ENCODE data around the gene GSS.
"Not testable (repeated sequence)": the region's sequence is repeated elsewhere in the genome, so short reads cannot be mapped to it uniquely, and the experiment has no call there.

Gene GSS

GRCh38 chr20:34904202-34904621, 51.4 kb downstream of the GSS start:
- H3K27ac Mint-ChIP-seq, result peak overlapping the region; percentile 0
- H3K9me3 Mint-ChIP-seq, result no peaks in the 10 kb centered on the region
- no peak overlapping the region for H3K4me3 Mint-ChIP-seq
- H3K36me3 Mint-ChIP-seq (ENCODE audit: low read depth), result peaks cover 23% of the 10 kb centered on the region
- no peaks in the 10 kb centered on the region for H3K27me3 Mint-ChIP-seq (ENCODE audit: low read depth)
- no peak for DNase-seq (ENCODE audit: low spot score)
- peaks cover 10% of the 10 kb centered on the region for H3K4me1 Mint-ChIP-seq (ENCODE audit: low read depth)

DNA sequence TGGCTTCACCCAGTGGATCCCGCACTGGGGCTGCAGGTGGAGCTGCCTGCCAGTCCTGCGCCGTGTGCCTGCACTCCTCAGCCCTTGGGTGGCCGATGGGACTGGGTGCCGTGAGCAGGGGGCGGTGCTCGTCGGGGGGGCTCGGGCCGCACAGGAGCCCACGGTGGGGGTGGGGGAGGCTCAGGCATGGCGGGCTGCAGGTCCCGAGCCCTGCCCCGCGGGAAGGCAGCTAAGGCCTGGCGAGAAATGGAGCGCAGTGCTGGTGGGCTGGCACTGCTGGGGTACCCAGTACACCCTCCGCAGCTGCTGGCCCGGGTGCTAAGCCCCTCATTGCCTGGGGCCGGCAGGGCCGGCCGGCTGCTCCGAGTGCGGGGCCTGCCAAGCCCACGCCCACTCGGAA, 56.9 kb downstream of the GSS start:
- not testable (repeated sequence) for DNase-seq (ENCODE audit: low spot score); H3K9me3 Mint-ChIP-seq; H3K27me3 Mint-ChIP-seq (ENCODE audit: low read depth); H3K4me3 Mint-ChIP-seq; H3K27ac Mint-ChIP-seq
- H3K4me1 Mint-ChIP-seq (ENCODE audit: low read depth), result peaks cover 11% of the 10 kb centered on the region
- peaks cover 30% of the 10 kb centered on the region for H3K36me3 Mint-ChIP-seq (ENCODE audit: low read depth)

DNA sequence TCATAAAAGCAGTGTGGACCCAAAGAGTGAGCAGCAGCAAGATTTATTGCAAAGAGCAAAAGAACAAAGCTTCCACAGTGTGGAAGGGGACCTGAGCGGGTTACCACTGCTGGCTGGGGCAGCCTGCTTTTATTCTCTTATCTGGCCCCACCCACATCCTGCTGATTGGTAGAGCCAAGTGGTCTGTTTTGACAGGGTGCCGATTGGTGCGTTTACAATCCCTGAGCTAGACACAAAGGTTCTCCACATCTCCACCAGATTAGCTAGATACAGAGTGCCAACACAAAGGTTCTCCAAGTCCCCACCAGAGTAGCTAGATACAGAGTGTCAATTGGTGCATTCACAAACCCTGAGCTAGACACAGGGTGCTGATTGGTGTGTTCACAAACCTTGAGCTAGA, 57.5 kb downstream of the GSS start:
- Mint-ChIP-seq H3K36me3 (ENCODE audit: low read depth) (peaks cover 30% of the 10 kb centered on the region), H3K4me1 (ENCODE audit: low read depth) (peaks cover 10% of the 10 kb centered on the region)
- H3K27me3 Mint-ChIP-seq (ENCODE audit: low read depth); DNase-seq (ENCODE audit: low spot score); H3K9me3 Mint-ChIP-seq; H3K4me3 Mint-ChIP-seq; H3K27ac Mint-ChIP-seq: not testable (repeated sequence)

- no peak for DNase-seq (ENCODE audit: low spot score)
- no peak overlapping the region for H3K27ac Mint-ChIP-seq
- no peak overlapping the region for H3K4me3 Mint-ChIP-seq
- H3K27me3 Mint-ChIP-seq (ENCODE audit: low read depth), result no peaks in the 10 kb centered on the region
- H3K9me3 Mint-ChIP-seq, result no peaks in the 10 kb centered on the region
- H3K36me3 Mint-ChIP-seq (ENCODE audit: low read depth), result peaks cover 34% of the 10 kb centered on the region
- peaks cover 26% of the 10 kb centered on the region for H3K4me1 Mint-ChIP-seq (ENCODE audit: low read depth)
Observed at GRCh38 chr20:34896086-34896621, 59.5 kb downstream of the GSS start.

GRCh38 chr20:34895465-34895864, 60.1 kb downstream of the GSS start:
- no peak overlapping the region for H3K4me3 Mint-ChIP-seq
- no peak for DNase-seq (ENCODE audit: low spot score)
- H3K4me1 Mint-ChIP-seq (ENCODE audit: low read depth), result peaks cover 31% of the 10 kb centered on the region
- no peak overlapping the region for H3K27ac Mint-ChIP-seq
- no peaks in the 10 kb centered on the region for H3K9me3 Mint-ChIP-seq
- H3K27me3 Mint-ChIP-seq (ENCODE audit: low read depth), result no peaks in the 10 kb centered on the region
- H3K36me3 Mint-ChIP-seq (ENCODE audit: low read depth), result peaks cover 28% of the 10 kb centered on the region

DNA sequence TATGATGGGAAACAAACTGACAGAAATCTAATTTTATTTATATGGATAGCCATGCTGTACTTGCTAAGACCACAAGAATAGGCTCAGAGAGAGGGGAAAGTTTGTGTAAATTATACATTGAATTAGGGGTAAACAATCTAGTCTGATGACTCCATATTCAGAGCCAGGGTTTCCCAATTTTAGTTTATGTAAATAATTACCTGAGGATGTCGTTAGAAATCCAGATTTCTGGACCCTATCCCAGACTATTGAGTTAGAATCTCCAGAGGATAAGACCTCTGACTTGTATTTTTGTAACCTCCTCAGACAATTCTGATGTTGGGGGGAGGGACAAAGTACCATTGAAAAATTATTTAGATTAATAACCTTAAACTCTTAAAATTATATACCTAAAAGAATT, 60.9 kb downstream of the GSS start:
- no peaks in the 10 kb centered on the region for H3K27me3 Mint-ChIP-seq (ENCODE audit: low read depth)
- peaks cover 24% of the 10 kb centered on the region for H3K36me3 Mint-ChIP-seq (ENCODE audit: low read depth)
- H3K4me1 Mint-ChIP-seq (ENCODE audit: low read depth), result peaks cover 37% of the 10 kb centered on the region
- no peak for DNase-seq (ENCODE audit: low spot score)
- no peak overlapping the region for H3K27ac Mint-ChIP-seq
- H3K9me3 Mint-ChIP-seq, result no peaks in the 10 kb centered on the region
- no peak overlapping the region for H3K4me3 Mint-ChIP-seq

DNA sequence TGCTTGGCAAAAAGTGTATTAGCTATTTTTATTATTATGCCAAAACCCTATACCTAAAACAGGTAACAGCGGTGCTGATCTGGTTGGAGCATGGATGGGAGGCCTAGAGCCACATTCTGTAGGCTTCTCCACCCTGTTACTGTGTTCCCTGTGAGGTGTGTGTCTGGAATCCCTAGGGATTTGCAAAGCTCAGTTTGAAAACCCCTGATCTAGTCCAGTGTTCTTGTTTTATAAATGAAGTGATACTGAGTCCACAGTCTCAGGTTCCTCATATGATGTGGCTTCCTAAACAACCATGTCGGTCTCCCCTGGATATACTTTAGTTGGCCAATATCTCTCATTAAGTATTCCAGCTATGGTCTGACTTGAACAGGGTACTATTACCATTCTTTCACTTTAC, 62.9 kb downstream of the GSS start:
- Mint-ChIP-seq H3K4me1 (ENCODE audit: low read depth) (peaks cover 43% of the 10 kb centered on the region), H3K27ac (peak overlapping the region; percentile 78), H3K36me3 (ENCODE audit: low read depth) (peaks cover 30% of the 10 kb centered on the region), H3K27me3 (ENCODE audit: low read depth) (no peaks in the 10 kb centered on the region), H3K9me3 (no peaks in the 10 kb centered on the region), H3K4me3 (peak overlapping the region; percentile 9)
- DNase-seq (ENCODE audit: low spot score), result no peak

DNA sequence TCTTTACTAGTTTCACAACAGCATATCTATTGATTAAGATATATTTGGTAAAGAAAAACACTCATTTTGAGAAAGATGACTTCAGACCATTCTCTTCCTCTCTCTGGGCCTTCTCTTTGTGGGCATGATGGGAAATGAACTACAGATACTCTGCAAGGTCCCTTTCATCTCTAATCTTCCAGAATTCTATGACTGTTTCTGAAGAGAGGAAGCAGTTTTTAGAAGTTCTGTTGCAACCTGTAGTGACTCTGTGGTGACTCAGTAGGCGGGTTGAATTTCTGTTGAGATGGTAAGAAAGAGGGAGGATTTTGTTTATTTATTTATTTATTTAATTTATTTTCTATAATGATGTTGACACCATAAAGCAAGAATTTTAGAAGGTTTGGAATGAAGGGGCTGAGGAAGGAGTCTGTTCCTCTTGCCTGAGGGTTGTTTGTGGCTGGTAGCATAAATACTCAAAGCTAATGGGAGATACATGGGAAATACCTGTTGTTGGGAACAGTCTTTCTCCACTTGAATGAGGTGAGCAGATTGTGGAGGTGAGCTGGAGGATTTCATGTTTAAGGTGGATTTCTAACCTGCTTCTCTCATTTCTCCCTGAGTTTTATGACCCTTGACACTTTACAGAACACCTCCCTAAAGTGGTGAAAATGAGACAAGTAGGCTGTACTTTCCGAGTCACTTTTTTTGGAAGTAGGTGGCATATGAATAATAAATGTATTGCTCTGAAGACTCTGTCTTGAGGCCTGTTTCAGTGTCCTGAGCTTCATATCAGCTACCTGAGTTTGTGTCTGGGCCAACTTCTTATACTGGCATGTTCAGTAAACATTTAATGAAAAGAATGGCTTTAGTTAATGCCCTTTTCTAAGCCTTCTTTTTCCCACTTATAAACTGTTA, 64.2 kb downstream of the GSS start:
- Mint-ChIP-seq H3K36me3 (ENCODE audit: low read depth) (peaks cover 35% of the 10 kb centered on the region), H3K9me3 (no peaks in the 10 kb centered on the region), H3K27me3 (ENCODE audit: low read depth) (no peaks in the 10 kb centered on the region), H3K27ac (peak overlapping the region; percentile 72), H3K4me1 (ENCODE audit: low read depth) (peaks cover 43% of the 10 kb centered on the region), H3K4me3 (peak overlapping the region; percentile 10)
- DNase-seq (ENCODE audit: low spot score), result peak; percentile 57

DNA sequence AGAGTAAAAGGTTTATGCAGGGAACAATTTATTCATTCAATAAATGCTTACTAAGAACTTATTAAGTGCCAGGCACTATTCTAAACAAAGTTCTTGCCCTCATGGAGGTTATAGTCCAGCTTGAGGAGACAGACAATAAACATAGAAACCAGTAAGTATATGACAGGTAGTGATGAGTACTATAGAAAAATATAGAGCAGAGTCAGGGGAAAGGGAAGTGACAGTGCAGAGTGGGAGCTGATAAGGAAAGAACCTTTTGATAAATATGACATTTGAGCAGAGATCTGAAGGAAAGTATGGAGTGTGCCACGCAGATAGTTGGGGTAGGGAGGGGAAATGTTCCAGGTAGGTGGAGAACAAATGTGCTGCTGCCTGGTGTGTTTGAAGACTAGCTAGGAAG, 67.1 kb downstream of the GSS start:
- Mint-ChIP-seq H3K4me1 (ENCODE audit: low read depth) (peaks cover 41% of the 10 kb centered on the region), H3K4me3 (no peak overlapping the region), H3K9me3 (no peaks in the 10 kb centered on the region), H3K27me3 (ENCODE audit: low read depth) (no peaks in the 10 kb centered on the region), H3K36me3 (ENCODE audit: low read depth) (peaks cover 41% of the 10 kb centered on the region), H3K27ac (peak overlapping the region; percentile 2)
- no peak for DNase-seq (ENCODE audit: low spot score)

GRCh38 chr20:34887023-34887422, 68.6 kb downstream of the GSS start:
- Mint-ChIP-seq H3K4me3 (no peak overlapping the region), H3K27me3 (ENCODE audit: low read depth) (no peaks in the 10 kb centered on the region), H3K4me1 (ENCODE audit: low read depth) (peaks cover 41% of the 10 kb centered on the region)

GRCh38 chr20:34886122-34886521, 69.5 kb downstream of the GSS start:
- no peak overlapping the region for H3K4me3 Mint-ChIP-seq
- H3K27me3 Mint-ChIP-seq (ENCODE audit: low read depth), result no peaks in the 10 kb centered on the region
- H3K27ac Mint-ChIP-seq, result no peak overlapping the region
- H3K9me3 Mint-ChIP-seq, result no peaks in the 10 kb centered on the region
- H3K36me3 Mint-ChIP-seq (ENCODE audit: low read depth), result peaks cover 48% of the 10 kb centered on the region
- H3K4me1 Mint-ChIP-seq (ENCODE audit: low read depth), result peaks cover 36% of the 10 kb centered on the region
- DNase-seq (ENCODE audit: low spot score), result no peak

More at GRCh38 chr20:34887023-34887422, 68.6 kb downstream of the GSS start:
- Mint-ChIP-seq H3K27ac (no peak overlapping the region), H3K36me3 (ENCODE audit: low read depth) (peaks cover 44% of the 10 kb centered on the region), H3K9me3 (no peaks in the 10 kb centered on the region)
- DNase-seq (ENCODE audit: low spot score), result no peak

GRCh38 chr20:34884260-34884659, 71.3 kb downstream of the GSS start:
- DNase-seq (ENCODE audit: low spot score), result no peak
- no peaks in the 10 kb centered on the region for H3K9me3 Mint-ChIP-seq
- peaks cover 24% of the 10 kb centered on the region for H3K4me1 Mint-ChIP-seq (ENCODE audit: low read depth)
- H3K27me3 Mint-ChIP-seq (ENCODE audit: low read depth), result no peaks in the 10 kb centered on the region
- no peak overlapping the region for H3K4me3 Mint-ChIP-seq
- H3K27ac Mint-ChIP-seq, result no peak overlapping the region
- peaks cover 44% of the 10 kb centered on the region for H3K36me3 Mint-ChIP-seq (ENCODE audit: low read depth)

- Mint-ChIP-seq H3K36me3 (ENCODE audit: low read depth) (peaks cover 47% of the 10 kb centered on the region), H3K9me3 (no peaks in the 10 kb centered on the region), H3K27me3 (ENCODE audit: low read depth) (no peaks in the 10 kb centered on the region), H3K27ac (no peak overlapping the region), H3K4me1 (ENCODE audit: low read depth) (peaks cover 27% of the 10 kb centered on the region), H3K4me3 (no peak overlapping the region)
- no peak for DNase-seq (ENCODE audit: low spot score)
Observed at GRCh38 chr20:34883809-34884208, 71.8 kb downstream of the GSS start.

DNA sequence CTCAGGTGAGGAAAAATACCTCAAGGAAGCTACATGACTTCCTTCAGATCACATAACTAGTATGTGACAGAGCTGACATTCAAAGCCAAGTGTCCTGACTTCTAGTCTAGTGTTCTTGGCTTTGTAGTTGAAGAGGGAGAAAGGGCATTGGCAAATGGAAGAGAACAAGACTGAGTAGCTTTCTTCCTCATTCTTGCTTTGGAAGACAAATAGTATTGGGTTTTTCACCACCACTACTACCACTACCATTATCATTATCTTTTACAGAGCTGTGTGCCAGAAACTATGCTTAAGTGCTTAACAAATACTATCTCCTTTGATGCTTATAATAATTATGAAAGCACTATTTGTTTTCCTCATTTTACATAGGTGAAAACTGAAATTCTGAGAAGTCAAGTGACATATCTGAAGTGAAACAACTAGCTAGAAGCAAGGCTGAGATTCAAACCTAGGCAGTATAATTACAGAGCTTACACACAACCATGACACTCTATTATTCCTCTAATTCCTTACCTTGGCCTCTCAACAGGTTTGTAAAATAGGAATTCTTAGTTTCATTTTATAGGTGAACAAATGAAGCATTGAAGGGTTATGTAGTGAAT, 72.4 kb downstream of the GSS start:
- H3K4me1 Mint-ChIP-seq (ENCODE audit: low read depth), result peaks cover 27% of the 10 kb centered on the region
- peak overlapping the region; percentile 6 for H3K27ac Mint-ChIP-seq
- DNase-seq (ENCODE audit: low spot score), result no peak
- no peaks in the 10 kb centered on the region for H3K9me3 Mint-ChIP-seq
- H3K4me3 Mint-ChIP-seq, result no peak overlapping the region
- no peaks in the 10 kb centered on the region for H3K27me3 Mint-ChIP-seq (ENCODE audit: low read depth)
- H3K36me3 Mint-ChIP-seq (ENCODE audit: low read depth), result peaks cover 41% of the 10 kb centered on the region

All from T-helper 2 cell treated with Interferon-gamma antibody and Interleukin-4, amounts not matched to agents 5 μg/mL and 100 μg/mL, for 36 hours (primary cell).